Coronary artery (tissue), 2 donors: ENCODE results near the gene EDEM1.
"Not testable (repeated sequence)": the region's sequence is repeated elsewhere in the genome, so short reads cannot be mapped to it uniquely, and the experiment has no call there.

Experiments used
- DNase-seq: peaks from one replicate; pipeline ENCODE4 v3.0.0-alpha.2; 2017; ENCODE audit warnings: low spot score
- H3K27ac ChIP-seq, 2 donors: fragments of 200-600 bp; sonication (generic); one replicate each; pipeline ENCODE4 v1.5.1; 2016 to 2019
- H3K4me3 ChIP-seq: fragments of 200-600 bp; sonication (generic); 2 replicates; pipeline ENCODE4 v1.5.1; 2016; ENCODE audit warnings: mild to moderate bottlenecking, moderate library complexity
- CTCF ChIP-seq: fragments of 200-600 bp; sonication (generic); IDR thresholded peaks from one replicate; pipeline ENCODE4 v1.5.1; 2019; ENCODE audit warnings: antibody characterized with exemption

Gene EDEM1

GRCh38 chr3:5144316-5144994, 43.1 kb upstream of the EDEM1 start:
- Histone ChIP-seq H3K4me3 (no peak overlapping the region), H3K27ac (no peak overlapping the region)
- no peak for TF ChIP-seq CTCF
- no peak for DNase-seq

GRCh38 chr3:5145120-5145519, 42.4 kb upstream of the EDEM1 start:
- no peak overlapping the region for H3K27ac ChIP-seq
- no peak for TF ChIP-seq CTCF
- no peak overlapping the region for H3K4me3 ChIP-seq
- DNase-seq: no peak

GRCh38 chr3:5147152-5147551, 40.4 kb upstream of the EDEM1 start:
- H3K27ac ChIP-seq, DNase-seq: not testable (repeated sequence)

GRCh38 chr3:5149306-5149880, 38.1 kb upstream of the EDEM1 start:
- no peak for DNase-seq
- no peak for TF ChIP-seq CTCF
- H3K4me3 ChIP-seq: no peak overlapping the region
- H3K27ac ChIP-seq: no peak overlapping the region

More at GRCh38 chr3:5147152-5147551, 40.4 kb upstream of the EDEM1 start:
- not testable (repeated sequence) for H3K4me3 ChIP-seq

GRCh38 chr3:5151586-5151985, 35.9 kb upstream of the EDEM1 start:
- DNase-seq: no peak
- TF ChIP-seq CTCF: no peak
- no peak overlapping the region for H3K4me3 ChIP-seq
- no peak overlapping the region for H3K27ac ChIP-seq

GRCh38 chr3:5153074-5153473, 34.4 kb upstream of the EDEM1 start:
- no peak overlapping the region for H3K4me3 ChIP-seq
- no peak for DNase-seq
- H3K27ac ChIP-seq: no peak overlapping the region
- no peak for TF ChIP-seq CTCF

- DNase-seq: no peak
- H3K27ac ChIP-seq: no peak overlapping the region
- no peak for TF ChIP-seq CTCF
- no peak overlapping the region for H3K4me3 ChIP-seq
Observed at GRCh38 chr3:5155241-5155640, 32.3 kb upstream of the EDEM1 start.
